DOHH2 (cell line): ENCODE data around the gene FBXL13.

Experiments used
- H3F3A ChIP-seq: fragments of 200-600 bp; sonication (generic), shearing (Covaris generic); 2 replicates; pipeline ENCODE4 v1.6.0; 2016; ENCODE audit warnings: antibody characterized with exemption, mild to moderate bottlenecking; ENCODE audit not compliant: control insufficient read depth, insufficient read depth
- H3K27ac ChIP-seq: fragments of 200-600 bp; sonication (generic); 2 replicates; pipeline ENCODE4 v1.5.1; 2014; ENCODE audit warnings: low read depth, mild to moderate bottlenecking, low read length, moderate library complexity
- H3K27me3 ChIP-seq: fragments of 200-600 bp; sonication (generic); 2 replicates; pipeline ENCODE4 v1.6.1; 2014; ENCODE audit warnings: mild to moderate bottlenecking, low read length, mixed read lengths; ENCODE audit not compliant: control insufficient read depth
- H3K36me3 ChIP-seq: fragments of 200-600 bp; sonication (generic); 2 replicates; pipeline ENCODE4 v1.6.1; 2014; ENCODE audit warnings: mild to moderate bottlenecking, low read length, moderate library complexity, mixed read lengths; ENCODE audit not compliant: control insufficient read depth
- H3K4me1 ChIP-seq: fragments of 200-600 bp; sonication (generic); 2 replicates; pipeline ENCODE4 v1.6.1; 2014; ENCODE audit warnings: mild to moderate bottlenecking, low read length, mixed read lengths; ENCODE audit not compliant: control insufficient read depth
- H3K4me2 ChIP-seq: fragments of 200-600 bp; sonication (generic); 2 replicates; pipeline ENCODE4 v1.6.0; 2014; ENCODE audit warnings: mild to moderate bottlenecking, low read length, moderate library complexity
- H3K4me3 ChIP-seq: fragments of 200-600 bp; sonication (generic); 2 replicates; pipeline ENCODE4 v1.5.1; 2014; ENCODE audit warnings: mild to moderate bottlenecking, low read length, mixed read lengths
- H3K79me2 ChIP-seq: fragments of 200-600 bp; sonication (generic); 2 replicates; pipeline ENCODE4 v1.6.1; 2014; ENCODE audit warnings: mild to moderate bottlenecking, low read length, mixed read lengths; ENCODE audit not compliant: control insufficient read depth
- H3K9me2 ChIP-seq: fragments of 200-600 bp; sonication (generic); replicated peaks from 2 replicates; pipeline ENCODE4 v1.6.1; 2014; ENCODE audit warnings: mild to moderate bottlenecking, low read length, mixed read lengths; ENCODE audit not compliant: control insufficient read depth
- H3K9me3 ChIP-seq: fragments of 200-600 bp; sonication (generic); 2 replicates; pipeline ENCODE4 v1.6.1; 2014; ENCODE audit warnings: antibody characterized with exemption, low read length, mixed read lengths; ENCODE audit not compliant: control insufficient read depth, insufficient read depth
- H4K20me1 ChIP-seq: fragments of 200-600 bp; sonication (generic); 2 replicates; pipeline ENCODE4 v1.6.0; 2014; ENCODE audit warnings: low read depth, mild to moderate bottlenecking, antibody characterized with exemption, low read length, moderate library complexity; ENCODE audit not compliant: control insufficient read depth, insufficient read depth
- EZH2phosphoT487 ChIP-seq: fragments of 200-600 bp; sonication (generic); IDR thresholded peaks from 2 replicates; pipeline ENCODE4 v1.6.1; 2017; ENCODE audit warnings: borderline replicate concordance, mild to moderate bottlenecking, antibody characterized with exemption, low read length, moderate library complexity, mixed read lengths
- TF ChIP-seq, protein P1 (sequence below): fragments of 200-600 bp; sonication (generic); IDR thresholded peaks from one replicate; pipeline ENCODE4 v1.5.1; 2014; ENCODE audit warnings: antibody characterized with exemption, mild to moderate bottlenecking, low read depth, low read length; ENCODE audit not compliant: poor library complexity, severe bottlenecking

FBXL13 gene

DNA sequence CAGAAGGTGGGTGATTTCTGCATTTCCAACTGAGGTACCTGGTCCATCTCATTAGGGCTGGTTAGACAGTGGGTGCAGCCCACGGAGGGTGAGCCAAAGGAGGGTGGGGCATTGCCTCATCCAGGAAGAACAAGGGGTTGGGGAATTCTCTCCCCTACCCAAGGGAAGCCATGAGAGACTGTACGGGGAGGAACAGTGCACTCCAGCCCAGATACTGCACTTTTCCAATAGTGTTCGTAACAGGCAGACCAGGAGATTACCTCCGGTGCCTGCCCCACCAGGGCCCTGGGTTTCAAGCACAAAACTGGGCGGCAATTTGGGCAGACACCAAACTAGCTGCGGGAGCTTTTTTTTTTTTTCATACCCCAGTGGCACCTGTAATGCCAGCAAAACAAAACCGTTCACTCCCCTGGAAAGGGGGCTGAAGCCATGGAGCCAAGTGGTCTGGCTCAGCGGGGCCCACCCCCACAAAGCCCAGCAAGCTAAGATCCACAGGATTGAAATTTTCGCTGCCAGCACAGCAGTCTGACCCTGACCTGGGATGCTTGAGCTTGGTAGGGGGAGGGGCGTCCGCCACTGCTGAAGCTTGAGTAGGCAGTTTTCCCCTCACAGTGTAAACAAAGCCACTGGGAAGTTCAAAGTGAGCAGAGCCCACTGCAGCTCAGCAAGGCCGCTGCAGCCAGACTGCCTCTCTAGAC, 31.6 kb upstream of the FBXL13 start:
- TF ChIP-seq, protein P1, sequence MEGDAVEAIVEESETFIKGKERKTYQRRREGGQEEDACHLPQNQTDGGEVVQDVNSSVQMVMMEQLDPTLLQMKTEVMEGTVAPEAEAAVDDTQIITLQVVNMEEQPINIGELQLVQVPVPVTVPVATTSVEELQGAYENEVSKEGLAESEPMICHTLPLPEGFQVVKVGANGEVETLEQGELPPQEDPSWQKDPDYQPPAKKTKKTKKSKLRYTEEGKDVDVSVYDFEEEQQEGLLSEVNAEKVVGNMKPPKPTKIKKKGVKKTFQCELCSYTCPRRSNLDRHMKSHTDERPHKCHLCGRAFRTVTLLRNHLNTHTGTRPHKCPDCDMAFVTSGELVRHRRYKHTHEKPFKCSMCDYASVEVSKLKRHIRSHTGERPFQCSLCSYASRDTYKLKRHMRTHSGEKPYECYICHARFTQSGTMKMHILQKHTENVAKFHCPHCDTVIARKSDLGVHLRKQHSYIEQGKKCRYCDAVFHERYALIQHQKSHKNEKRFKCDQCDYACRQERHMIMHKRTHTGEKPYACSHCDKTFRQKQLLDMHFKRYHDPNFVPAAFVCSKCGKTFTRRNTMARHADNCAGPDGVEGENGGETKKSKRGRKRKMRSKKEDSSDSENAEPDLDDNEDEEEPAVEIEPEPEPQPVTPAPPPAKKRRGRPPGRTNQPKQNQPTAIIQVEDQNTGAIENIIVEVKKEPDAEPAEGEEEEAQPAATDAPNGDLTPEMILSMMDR = no peak
- TF ChIP-seq EZH2phosphoT487 = no peak
- H3K4me1 ChIP-seq = no peaks in the 10 kb centered on the region

DNA sequence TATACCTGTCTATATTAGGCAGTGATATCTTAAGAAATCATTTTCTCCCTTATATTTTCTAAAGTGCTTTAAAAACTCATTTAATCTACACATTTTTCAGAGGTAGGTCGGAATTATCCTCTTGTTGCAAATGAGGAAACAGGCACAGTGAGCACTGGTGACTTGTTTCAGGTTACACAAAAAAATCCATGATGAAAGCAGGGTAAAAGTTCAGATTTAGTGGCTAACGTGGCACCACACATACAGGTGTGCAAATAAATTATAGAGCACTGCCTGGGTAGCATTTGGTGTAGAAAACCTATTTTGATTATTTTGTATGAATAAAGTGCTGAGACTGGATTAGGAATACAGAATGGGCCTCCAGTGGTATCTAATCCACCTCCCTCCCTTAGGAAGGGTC, 26.9 kb upstream of the FBXL13 start:
- peaks cover 72% of the 10 kb centered on the region for H3K36me3 ChIP-seq
- TF ChIP-seq, protein P1 = no peak
- TF ChIP-seq EZH2phosphoT487 = no peak
- H3K79me2 ChIP-seq = no peaks in the 10 kb centered on the region
- H4K20me1 ChIP-seq = no peaks in the 10 kb centered on the region
- H3K4me1 ChIP-seq = no peaks in the 10 kb centered on the region
- H3K9me3 ChIP-seq = no peaks in the 10 kb centered on the region
- no peak overlapping the region for H3K4me2 ChIP-seq
- H3F3A ChIP-seq = peaks cover 12% of the 10 kb centered on the region
- H3K9me2 ChIP-seq = no peaks in the 10 kb centered on the region
- H3K27me3 ChIP-seq = no peaks in the 10 kb centered on the region
- no peak overlapping the region for H3K4me3 ChIP-seq
- no peak overlapping the region for H3K27ac ChIP-seq

More for the DNA sequence above, 31.6 kb upstream of the FBXL13 start:
- Histone ChIP-seq H3F3A (peaks cover 4% of the 10 kb centered on the region; the same call in 1 of the 2 replicates), H3K9me2 (no peaks in the 10 kb centered on the region), H3K79me2 (no peaks in the 10 kb centered on the region), H3K4me2 (no peak overlapping the region), H3K27ac (no peak overlapping the region), H4K20me1 (no peaks in the 10 kb centered on the region), H3K4me3 (no peak overlapping the region), H3K36me3 (peaks cover 43% of the 10 kb centered on the region), H3K9me3 (no peaks in the 10 kb centered on the region), H3K27me3 (no peaks in the 10 kb centered on the region)

DNA sequence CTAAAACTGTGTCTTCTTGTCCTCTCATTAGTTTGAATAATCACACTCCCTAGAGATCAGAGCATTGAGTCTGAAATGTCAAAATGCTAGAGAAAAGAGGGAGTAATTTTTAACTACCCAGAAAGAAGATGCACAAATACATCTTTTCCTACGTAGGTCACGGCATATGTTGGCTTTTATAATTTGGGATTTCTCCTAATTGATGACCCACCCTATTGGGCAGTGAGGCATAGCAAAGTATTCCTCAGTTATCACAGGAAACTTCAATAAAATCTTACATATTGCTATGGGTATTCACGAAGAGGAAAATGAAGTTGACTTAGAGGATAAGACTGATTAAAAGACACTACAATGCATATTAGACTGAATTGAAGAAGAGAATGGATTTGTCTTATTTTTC, 25.8 kb upstream of the FBXL13 start:
- no peaks in the 10 kb centered on the region for H3K79me2 ChIP-seq
- peaks cover 12% of the 10 kb centered on the region for H3F3A ChIP-seq
- H3K27me3 ChIP-seq = no peaks in the 10 kb centered on the region
- no peaks in the 10 kb centered on the region for H4K20me1 ChIP-seq
- no peak overlapping the region for H3K4me2 ChIP-seq
- H3K9me2 ChIP-seq = no peaks in the 10 kb centered on the region
- H3K4me1 ChIP-seq = no peaks in the 10 kb centered on the region
- no peak overlapping the region for H3K27ac ChIP-seq
- no peak overlapping the region for H3K4me3 ChIP-seq
- no peaks in the 10 kb centered on the region for H3K9me3 ChIP-seq
- H3K36me3 ChIP-seq = peaks cover 73% of the 10 kb centered on the region
- no peak for TF ChIP-seq EZH2phosphoT487
- TF ChIP-seq, protein P1 = no peak
